GM13977 (cell line): ENCODE data around the gene MTHFD1L.

ENCODE experiments used
- DNase-seq: peaks from one replicate; pipeline ENCODE4 v3.0.0; 2012; ENCODE audit warnings: low spot score
- in situ Hi-C: fragments of 300-500 bp; cut with MboI; formaldehyde crosslinking; loops from one replicate; pipeline ENCODE4 v1.12.0; 2022; ENCODE audit warnings: low sequenced_read_pairs, low pct_unique_long_range_greater_than_20kb, mixed read lengths, inconsistent platforms; ENCODE audit not compliant: unreplicated experiment
- TF ChIP-seq, protein P1 (sequence below): IDR thresholded peaks from 2 replicates; pipeline ENCODE4 v1.5.1; 2012; ENCODE audit warnings: mild to moderate bottlenecking, control low read depth; ENCODE audit not compliant: insufficient read depth; ENCODE audit errors: extremely low read depth, missing control alignments

Gene MTHFD1L

DNA sequence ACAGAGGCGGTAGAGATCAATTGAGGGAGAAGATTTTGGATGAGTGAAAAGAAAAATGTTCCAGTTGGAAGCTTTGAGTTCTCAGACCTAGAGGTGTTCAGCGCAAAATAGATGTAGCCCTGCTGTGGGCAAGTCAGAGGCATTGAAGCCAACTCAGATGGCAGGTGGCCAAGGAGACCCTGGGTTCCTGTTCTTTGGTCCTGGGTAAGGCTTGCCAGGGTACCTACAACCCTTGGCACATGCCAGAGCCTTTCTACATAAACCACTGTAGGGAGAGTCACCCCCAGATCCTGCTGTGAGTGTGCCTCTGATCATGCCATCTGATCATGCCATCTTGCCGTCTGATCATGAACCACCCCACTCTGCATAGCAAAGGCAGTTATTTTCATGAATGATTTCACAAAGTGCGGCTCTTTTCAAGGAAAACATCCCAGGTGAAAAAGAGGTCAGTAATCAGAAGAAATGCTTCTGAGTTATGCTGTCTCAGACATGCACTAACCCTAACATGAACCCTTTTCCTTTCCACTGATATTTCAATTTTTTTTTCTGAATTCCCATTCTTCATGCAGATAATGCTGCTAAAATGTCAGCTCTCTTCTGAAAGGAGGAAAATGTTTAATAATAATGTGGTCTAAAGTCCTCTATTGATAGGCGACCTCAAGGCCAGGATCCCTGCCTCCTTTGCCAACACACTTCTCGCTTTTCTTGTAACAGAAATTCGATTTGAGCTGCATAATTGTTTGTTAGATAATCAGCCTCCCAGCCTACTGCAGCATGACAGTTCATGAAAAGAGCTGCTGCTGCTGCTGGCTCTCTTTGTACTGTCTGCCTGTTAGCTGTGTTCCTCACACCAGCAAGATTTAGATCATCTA, 153.6 kb downstream of the MTHFD1L start:
- no peak for DNase-seq
- TF ChIP-seq, protein P1, sequence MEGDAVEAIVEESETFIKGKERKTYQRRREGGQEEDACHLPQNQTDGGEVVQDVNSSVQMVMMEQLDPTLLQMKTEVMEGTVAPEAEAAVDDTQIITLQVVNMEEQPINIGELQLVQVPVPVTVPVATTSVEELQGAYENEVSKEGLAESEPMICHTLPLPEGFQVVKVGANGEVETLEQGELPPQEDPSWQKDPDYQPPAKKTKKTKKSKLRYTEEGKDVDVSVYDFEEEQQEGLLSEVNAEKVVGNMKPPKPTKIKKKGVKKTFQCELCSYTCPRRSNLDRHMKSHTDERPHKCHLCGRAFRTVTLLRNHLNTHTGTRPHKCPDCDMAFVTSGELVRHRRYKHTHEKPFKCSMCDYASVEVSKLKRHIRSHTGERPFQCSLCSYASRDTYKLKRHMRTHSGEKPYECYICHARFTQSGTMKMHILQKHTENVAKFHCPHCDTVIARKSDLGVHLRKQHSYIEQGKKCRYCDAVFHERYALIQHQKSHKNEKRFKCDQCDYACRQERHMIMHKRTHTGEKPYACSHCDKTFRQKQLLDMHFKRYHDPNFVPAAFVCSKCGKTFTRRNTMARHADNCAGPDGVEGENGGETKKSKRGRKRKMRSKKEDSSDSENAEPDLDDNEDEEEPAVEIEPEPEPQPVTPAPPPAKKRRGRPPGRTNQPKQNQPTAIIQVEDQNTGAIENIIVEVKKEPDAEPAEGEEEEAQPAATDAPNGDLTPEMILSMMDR, result no peak
- in situ Hi-C loops, result loop anchor here (10.0 kb wide), 1 partner anchor 306 kb away; no protein-coding TSS in a partner anchor

GRCh38 chr6:151021896-151022295, 156.4 kb downstream of the MTHFD1L start:
- in situ Hi-C loops, result no loop called here
- no peak for DNase-seq
- TF ChIP-seq, protein P1, result no peak

GRCh38 chr6:151022492-151022891, 157.0 kb downstream of the MTHFD1L start:
- no peak for DNase-seq
- TF ChIP-seq, protein P1, result no peak
- in situ Hi-C loops, result no loop called here

DNA sequence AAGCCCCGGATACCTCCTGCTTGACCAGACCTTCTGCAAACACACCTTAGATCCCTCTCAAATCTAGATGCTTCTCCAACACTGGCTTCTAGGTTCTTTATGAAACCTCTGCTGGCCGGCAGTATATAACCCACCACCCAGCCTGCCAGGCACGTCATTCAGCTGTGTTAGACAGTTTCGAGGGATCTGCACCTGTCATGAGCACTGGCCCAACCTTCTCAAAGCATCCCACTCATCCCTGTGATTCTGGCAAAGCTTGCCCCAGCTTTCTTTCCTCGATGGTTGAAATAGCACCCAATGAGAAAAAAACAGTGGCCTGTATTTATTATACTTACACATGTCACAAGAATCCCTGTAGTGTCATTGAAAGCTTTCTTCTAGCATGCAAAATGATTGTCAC, 157.8 kb downstream of the MTHFD1L start:
- DNase-seq, result no peak
- in situ Hi-C loops, result no loop called here
- TF ChIP-seq, protein P1, result no peak

DNA sequence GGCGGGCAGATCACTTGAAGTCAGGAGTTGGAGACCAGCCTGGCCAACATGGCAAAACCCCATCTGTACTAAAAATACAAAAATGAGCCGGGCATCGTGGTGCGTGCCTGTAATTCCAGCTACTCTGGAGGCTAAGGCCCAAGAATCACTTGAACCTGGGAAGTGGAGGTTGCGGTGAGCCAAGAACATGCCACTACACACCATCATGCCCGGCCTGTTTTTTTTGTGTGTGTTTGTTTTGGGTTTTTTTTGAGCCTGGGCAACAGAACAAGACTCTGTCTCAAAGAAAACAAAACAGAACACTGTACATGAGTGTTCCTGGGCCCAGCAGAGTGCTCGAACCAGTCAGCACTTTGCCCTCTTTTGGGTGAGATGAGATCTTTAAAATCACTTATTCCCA, 159.1 kb downstream of the MTHFD1L start:
- TF ChIP-seq, protein P1, result no peak
- in situ Hi-C loops, result no loop called here
- no peak for DNase-seq

DNA sequence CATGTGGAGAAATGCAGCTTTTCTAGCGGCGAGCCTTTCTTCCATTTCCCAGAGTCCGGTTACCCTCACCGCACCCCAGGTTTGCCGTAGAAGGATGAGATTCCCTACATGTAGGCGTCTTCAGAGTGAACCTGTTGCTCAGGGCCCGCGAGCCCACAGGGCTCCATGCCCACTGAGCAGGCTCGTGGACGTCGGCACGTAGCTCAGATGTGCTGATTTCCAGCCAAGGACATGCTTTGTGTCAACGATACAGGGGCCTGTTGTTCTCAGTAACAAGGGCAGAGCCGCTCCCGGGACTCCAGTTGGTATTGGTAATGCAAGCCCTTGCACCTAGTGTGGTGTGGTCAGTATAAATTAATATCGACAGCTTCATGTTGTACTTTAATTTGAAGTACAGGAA, 159.6 kb downstream of the MTHFD1L start:
- TF ChIP-seq, protein P1, result no peak
- in situ Hi-C loops, result no loop called here
- DNase-seq, result no peak
